Liver (tissue), 3 donors: ENCODE results near the gene KIAA0586.
"Not testable (repeated sequence)": the region's sequence is repeated elsewhere in the genome, so short reads cannot be mapped to it uniquely, and the experiment has no call there.

ENCODE experiments used
- ATF3 ChIP-seq: IDR thresholded peaks from 2 replicates; pipeline ENCODE4 v1.6.1; 2016; ENCODE audit warnings: antibody characterized with exemption
- CTCF ChIP-seq: fragments of 150-350 bp; IDR thresholded peaks from 2 replicates; pipeline ENCODE4 v1.5.1; 2017; ENCODE audit warnings: improper control_type of control experiment, low read depth, low read length; ENCODE audit not compliant: missing input control
- EGR1 ChIP-seq, 2 donors: IDR thresholded peaks; 2 replicates each; pipeline ENCODE4 v1.6.1; 2016 to 2018; ENCODE audit warnings: antibody characterized with exemption in 2 of 2, low read depth in 2 of 2
- GABPA ChIP-seq, 2 donors: IDR thresholded peaks in 1 of 2; conservative IDR thresholded peaks in 1 of 2; 2 replicates each; pipeline ENCODE4 v1.6.1; 2016; ENCODE audit warnings: antibody characterized with exemption in 2 of 2, mild to moderate bottlenecking in 1 of 2, moderate library complexity in 1 of 2
- JUND ChIP-seq, 2 donors: IDR thresholded peaks; 2 replicates each; pipeline ENCODE4 v1.6.1; 2016; ENCODE audit warnings: antibody characterized with exemption in 2 of 2
- MAX ChIP-seq: IDR thresholded peaks from 2 replicates; pipeline ENCODE4 v1.6.1; 2016; ENCODE audit warnings: antibody characterized with exemption
- NR2F2 ChIP-seq: IDR thresholded peaks from 2 replicates; pipeline ENCODE4 v1.6.1; 2016; ENCODE audit warnings: antibody characterized with exemption
- RAD21 ChIP-seq, 2 donors: IDR thresholded peaks; 2 replicates each; pipeline ENCODE4 v1.6.1; 2016; ENCODE audit warnings: antibody characterized with exemption in 2 of 2, mild to moderate bottlenecking in 2 of 2
- REST ChIP-seq: IDR thresholded peaks from 2 replicates; pipeline ENCODE4 v1.6.1; 2016; ENCODE audit warnings: antibody characterized with exemption, mild to moderate bottlenecking
- RXRA ChIP-seq, 2 donors: IDR thresholded peaks; 2 replicates each; pipeline ENCODE4 v1.6.1; 2017 to 2018; ENCODE audit warnings: antibody characterized with exemption in 2 of 2, mild to moderate bottlenecking in 1 of 2
- SP1 ChIP-seq: IDR thresholded peaks from 2 replicates; pipeline ENCODE4 v1.6.1; 2018; ENCODE audit warnings: antibody characterized with exemption, mild to moderate bottlenecking
- TAF1 ChIP-seq: conservative IDR thresholded peaks from 2 replicates; pipeline ENCODE4 v1.6.1; 2016; ENCODE audit warnings: antibody characterized with exemption, mild to moderate bottlenecking
- YY1 ChIP-seq: IDR thresholded peaks from 2 replicates; pipeline ENCODE4 v1.6.1; 2016; ENCODE audit warnings: antibody characterized with exemption, mild to moderate bottlenecking
- donor health status: healthy.
- donor health status: healthy.

GRCh38 chr14:58525691-58526090 is 98.2 kb downstream of the KIAA0586 start:
- not testable (repeated sequence) for TF ChIP-seq ATF3; REST; CTCF; GABPA (IDR thresholded peaks at IDR 0.05 in 1 of 2, conservative IDR thresholded peaks at IDR 0.05 in 1 of 2); YY1; RXRA (IDR thresholded peaks at IDR 0.05); RAD21 (IDR thresholded peaks at IDR 0.05); SP1; EGR1 (IDR thresholded peaks at IDR 0.05; ENCODE audit: low read depth in 2 of 2); TAF1; MAX; JUND (IDR thresholded peaks at IDR 0.05); NR2F2
